GM19372 (cell line): ENCODE results near the gene ZNG1A.
"Not testable (repeated sequence)": the region's sequence is repeated elsewhere in the genome, so short reads cannot be mapped to it uniquely, and the experiment has no call there.

Experiments used
- ATAC-seq: cut with Tn5 transposase; IDR thresholded peaks from one replicate; pipeline ENCODE4 v1.9.1; 2021; ENCODE audit warnings: mild to moderate bottlenecking, low read depth, moderate library complexity; ENCODE audit not compliant: unreplicated experiment

ZNG1A gene

GRCh38 chr9:199601-200000 lies 20.7 kb upstream of the ZNG1A start:
- not testable (repeated sequence) for ATAC-seq

GRCh38 chr9:178140-178825 lies 573 bp downstream of the ZNG1A start:
- ATAC-seq, result not testable (repeated sequence)

GRCh38 chr9:169757-170156 lies 9.1 kb downstream of the ZNG1A start:
- not testable (repeated sequence) for ATAC-seq

DNA sequence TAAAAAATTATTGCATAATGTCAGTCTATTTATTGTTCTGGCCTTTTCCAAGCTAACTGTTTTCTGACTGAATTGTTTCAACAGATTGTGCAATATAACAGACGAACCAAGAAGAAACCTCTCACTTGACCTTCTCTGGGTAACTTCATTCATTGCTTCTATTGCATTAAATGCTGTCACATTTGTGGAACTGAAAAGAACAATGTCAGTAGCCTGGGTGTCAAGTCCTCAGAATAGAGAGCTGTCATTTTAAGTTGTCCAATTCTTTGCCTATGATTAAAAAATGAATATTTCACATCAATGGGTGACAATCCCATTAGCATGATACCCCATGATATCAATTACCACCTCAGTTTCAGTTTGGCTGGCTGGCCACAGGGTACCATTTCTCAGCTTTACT lies 19.0 kb downstream of the ZNG1A start:
- not testable (repeated sequence) for ATAC-seq

DNA sequence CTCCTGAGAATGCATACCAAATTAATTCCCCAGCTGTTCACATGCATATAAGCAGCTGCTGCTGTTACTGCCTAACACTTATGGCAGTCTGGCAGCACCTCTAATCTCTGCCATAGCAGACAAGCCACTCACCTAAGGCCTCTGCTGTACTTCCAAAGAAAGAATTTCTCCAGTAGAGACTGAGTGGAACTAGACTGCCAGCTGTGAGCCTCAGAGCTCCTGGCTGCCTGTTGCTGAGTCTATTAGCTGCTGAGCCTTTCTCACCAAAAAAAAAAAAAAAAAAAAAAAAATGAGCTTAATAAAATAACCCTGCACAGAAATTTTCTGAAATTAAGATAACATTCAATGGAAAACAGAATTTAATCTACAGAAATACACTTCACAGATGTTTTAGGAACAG lies 27.7 kb downstream of the ZNG1A start:
- ATAC-seq, result not testable (repeated sequence)

DNA sequence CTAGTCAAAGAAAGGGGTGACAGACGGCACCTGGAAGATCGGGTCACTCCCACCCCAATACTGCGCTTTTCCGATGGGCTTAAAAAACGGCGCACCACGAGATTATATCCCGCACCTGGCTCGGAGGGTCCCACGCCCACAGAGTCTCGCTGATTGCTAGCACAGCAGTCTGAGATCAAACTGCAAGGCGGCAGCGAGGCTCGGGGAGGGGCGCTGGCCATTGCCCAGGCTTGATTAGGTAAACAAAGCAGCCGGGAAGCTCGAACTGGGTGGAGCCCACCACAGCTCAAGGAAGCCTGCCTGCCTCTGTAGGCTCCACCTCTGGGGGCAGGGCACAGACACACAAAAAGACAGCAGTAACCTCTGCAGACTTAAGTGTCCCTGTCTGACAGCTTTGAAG lies 39.0 kb downstream of the ZNG1A start:
- not testable (repeated sequence) for ATAC-seq

DNA sequence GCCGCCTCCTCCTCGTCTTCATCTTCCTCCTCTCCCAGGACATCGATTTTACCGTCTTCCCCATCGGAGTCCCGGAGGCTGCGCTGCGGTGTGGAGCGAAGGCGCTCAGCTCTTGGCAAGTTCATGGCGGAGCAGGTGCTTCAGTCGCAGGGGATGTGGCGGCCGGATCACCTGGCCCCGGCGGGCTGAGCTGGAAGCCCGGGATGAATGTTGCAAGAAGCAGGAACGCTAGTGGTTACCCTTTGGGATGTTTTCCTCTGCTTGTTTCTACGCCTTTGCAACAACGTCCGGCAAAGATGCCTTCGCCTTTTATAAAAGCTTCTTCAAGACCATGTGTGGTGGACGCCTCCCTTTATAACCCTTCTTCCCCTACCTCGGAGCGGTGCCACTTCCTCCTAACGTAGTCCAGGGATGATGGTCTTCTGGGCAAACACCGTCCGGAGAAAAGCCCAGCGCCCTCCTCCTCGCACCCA lies 60.8 kb downstream of the ZNG1A start, which contains the start of gene FOXD4:
Gene FOXD4, minus strand, starts transcription at position 423 of the 473 bp plus-strand sequence. Its CDS starts 298 bp downstream, at position 125.
- ATAC-seq, result not testable (repeated sequence)

DNA sequence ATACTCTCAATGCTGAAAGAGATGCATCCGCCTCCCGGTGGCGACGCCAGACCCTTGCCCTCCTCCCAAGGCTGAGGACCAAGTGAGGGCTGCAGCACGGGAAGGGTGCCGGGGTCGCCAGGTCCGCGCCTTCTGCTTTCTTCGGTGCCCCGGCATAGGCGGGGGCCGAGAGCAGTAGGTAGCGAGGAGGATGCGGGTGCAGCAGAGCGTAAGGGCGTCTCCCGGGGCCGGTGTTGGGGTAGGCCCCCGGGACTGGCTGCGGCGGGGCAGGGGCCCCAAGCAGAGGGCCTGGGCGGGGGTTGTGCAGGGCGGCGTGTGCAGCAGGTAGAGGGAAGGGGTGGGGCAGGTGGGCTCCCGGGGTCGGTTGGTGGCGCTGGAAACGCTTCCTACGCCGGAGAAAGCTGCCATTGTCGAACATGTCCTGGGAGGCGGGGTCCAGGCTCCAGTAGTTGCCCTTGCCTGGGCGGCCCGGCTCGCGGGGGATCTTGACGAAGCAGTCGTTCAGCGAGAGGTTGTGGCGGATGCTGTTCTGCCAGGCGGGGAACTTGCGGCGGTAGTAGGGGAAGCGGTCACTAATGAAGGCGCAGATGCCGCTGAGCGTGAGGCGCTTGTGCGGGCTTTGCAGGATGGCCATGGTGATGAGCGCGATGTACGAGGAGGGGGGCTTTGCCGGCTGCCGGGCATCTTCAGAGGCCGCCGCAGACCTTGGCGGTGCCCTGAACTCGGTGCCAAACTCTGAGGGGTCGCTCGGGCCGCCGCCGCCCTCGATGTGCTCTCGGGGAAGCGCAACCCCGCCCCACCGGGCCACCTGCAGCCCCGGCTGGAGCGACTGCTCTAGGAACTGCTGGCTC lies 61.5 kb downstream of the ZNG1A start:
- not testable (repeated sequence) for ATAC-seq

DNA sequence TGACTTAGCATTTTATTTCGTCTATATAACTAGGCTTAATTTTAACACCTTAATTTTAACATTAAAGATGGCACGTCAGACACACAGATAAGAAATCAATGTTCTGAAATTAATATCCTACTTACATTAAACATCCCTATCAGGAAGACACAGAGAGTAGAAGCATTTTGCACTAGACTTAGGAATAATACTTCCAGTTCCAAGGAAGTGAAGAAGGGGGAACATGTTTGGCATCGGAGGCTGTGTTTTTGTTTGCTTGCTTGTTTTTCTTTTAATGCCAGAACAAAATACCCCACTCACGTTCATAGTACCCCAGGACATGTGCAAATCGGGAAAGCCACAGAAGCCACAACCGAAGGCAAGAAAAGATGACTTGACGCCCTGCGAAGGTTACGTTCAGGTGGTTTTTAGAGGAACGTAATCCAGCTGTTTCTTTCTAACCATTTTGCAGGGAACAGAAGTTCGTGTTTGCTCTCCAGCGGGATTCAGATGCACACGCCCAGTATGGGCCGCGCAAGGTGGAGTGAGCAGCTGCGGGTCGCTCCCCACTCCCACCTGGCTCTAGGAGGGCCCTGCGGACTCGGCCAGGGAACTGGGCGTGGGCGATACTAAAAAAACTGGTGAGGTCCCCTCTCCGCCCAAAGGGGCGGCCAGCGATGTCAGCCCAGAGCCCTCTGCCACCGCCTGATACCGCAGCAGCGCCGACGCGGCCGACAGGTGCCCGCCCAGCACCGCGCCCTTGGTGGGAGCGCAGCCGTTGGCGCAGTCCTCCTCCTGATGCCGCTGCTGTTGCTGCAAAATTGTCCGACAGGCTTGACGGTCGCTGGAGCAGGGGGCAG lies 62.4 kb downstream of the ZNG1A start:
- not testable (repeated sequence) for ATAC-seq

- not testable (repeated sequence) for ATAC-seq
Observed at GRCh38 chr9:115118-115451, 63.8 kb downstream of the ZNG1A start.

DNA sequence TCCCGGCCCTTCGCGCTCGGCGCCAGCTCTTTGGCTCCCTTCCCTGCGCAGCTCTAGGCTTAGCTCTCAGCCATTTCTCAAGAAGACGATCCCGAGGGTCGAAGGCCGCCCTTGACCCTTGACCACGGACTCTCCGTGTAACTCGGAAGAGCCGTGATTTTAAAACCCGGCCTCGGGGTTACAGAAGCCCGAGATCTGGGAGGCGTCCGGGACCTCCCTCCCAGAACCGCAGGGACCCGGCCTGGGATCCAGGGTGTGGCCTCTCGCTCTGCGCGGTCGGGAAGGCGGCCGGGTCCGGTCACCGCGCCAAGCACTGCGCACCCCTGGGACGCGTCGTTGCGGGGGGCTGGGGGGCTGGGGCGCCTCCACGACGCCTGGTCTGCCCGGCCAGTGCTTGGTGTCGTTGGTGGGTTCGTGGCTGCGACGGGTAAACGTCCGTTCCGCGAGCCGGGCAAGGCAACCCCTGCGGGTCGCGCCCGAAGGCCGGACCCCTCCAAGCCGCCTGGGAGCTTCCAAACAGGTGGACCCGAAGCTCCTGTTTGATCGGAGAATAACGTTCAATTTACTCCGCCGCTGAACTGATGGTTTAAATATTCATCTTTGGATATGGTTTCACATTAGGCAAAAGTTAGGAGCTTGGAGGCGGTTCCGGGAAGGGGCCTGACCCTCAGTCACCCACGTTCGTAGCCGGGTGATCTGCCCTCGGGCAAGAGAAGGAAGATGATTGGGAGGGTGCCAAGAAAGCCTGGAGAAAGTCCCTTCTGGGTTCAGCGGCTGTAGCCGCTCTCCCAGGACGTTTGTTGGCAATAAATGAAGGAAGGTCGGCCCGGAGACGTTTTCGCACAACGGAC lies 64.4 kb downstream of the ZNG1A start:
- not testable (repeated sequence) for ATAC-seq

DNA sequence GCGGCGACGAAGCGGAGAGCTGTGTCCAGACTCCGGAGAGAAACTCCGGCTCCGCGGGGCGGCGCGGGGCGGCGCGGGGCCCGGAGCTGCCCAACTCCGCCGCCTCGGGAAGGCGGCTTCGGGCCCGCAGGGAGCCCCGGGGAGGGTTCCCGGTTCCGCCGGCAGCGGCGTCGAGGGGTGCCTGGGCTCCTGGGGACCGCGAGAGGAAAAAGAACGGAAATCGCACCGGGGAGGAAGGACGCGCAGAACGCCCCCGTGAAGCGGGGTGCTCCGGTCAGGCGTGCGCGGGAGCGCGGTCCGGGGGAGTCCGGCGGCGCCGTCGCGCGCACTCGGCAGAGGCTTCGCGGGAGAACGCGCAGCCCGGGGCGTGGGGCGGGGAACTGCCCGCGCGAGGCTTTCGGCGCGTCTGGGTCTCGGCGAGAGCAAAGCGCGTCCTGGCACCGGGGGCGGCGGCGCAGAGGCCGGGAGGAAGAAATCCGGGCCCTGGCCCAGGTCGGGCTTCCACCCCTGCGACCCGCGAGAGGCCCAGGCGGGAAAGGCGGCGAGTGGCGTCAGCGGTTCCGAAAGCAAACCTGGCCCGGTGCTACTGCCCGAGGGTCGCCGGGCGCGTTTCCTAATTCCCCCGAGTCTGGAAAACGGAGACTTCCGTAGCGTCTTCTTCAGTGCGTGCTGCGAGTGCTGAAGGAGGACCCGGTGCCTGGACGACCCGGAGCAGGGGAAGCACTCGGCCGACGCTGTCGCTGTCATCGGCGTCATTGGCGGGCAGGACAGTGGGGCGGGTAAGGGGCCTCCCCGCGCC lies 65.2 kb downstream of the ZNG1A start:
- peak; percentile 55 for ATAC-seq

DNA sequence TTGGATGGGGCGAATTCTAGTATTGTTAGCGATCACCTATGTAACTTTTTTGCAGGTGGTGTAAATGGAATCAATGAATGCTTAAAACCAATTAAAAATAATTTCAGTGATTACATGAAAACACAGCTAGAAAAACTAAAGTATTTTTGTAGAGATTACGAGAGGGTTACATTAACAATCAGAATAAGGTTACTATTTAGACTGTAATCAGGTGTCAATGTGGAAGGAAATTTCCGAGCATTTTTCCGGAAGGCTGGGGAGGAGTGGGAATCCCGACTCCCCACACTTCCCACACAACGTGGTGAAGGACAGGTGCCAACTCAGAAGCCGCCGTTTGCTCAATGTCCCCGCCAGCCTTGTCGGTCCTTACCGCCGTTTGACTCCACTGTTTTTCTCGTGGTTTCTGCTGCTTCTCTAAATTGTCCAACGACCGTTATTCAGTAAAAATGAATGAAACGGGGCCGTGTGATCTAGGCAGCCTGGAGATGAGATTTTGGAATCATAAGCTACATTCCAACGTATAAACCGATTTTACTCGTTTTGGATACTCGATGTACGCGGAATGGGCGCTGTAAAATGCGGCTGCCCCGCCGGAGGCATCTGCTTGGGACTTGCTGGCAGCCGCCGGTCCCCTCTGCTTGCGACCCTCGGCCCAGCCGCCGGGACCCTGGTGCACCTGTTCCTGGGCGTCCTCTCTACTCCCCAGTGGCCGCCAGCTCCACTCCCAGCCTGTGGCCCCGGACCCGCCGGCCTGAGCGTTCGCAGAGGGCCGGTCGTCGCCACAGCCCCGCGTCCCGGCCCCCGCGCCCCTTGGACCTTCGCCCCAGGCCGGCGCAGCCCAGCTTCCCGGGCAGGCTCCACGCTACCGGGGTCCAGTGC lies 66.0 kb downstream of the ZNG1A start:
- ATAC-seq, result not testable (repeated sequence)

- not testable (repeated sequence) for ATAC-seq
Observed at GRCh38 chr9:110672-111071, 68.2 kb downstream of the ZNG1A start.

DNA sequence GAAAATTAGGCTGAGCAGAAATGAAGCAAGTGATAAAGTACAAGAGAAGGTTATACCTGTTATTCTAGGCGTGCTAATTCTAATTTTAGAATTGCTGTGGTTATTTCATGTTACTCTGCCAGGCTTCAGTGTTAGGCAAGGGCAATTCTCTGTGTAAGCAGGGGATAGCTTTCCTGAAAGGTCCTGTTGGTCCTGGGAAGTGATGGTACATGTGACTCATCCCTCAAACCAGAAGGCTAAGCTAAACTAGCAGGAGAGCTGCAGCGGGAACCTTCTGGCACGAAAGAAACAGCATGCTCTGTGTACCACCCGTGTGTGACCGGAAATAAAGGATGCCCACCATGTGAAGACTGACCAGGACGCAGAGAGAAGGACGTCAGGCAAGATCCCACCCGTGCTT lies 69.3 kb downstream of the ZNG1A start:
- not testable (repeated sequence) for ATAC-seq

GRCh38 chr9:108742-109495 lies 69.9 kb downstream of the ZNG1A start:
- not testable (repeated sequence) for ATAC-seq

DNA sequence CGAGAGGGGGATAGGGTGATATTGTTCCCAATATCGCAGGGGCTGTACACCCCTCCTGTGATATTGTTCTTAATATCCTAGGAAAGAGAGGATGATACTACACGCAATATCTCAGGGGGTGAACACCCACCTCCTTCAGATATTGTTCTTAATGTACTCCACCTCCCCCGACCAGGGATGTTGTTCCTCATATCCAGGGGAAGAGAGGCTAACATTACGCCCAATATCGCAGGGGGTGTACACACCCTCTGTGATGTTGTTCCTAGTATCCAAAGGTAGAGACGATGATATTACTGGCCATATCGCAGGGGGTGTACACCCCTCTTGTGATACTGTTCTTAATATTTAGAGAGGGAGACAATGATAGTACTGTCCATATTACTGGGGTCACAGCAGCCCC lies 72.9 kb downstream of the ZNG1A start:
- ATAC-seq, result not testable (repeated sequence)
